GM19455 (cell line): ENCODE results near the gene RRP8.

Experiments
- ATAC-seq: cut with Tn5 transposase; IDR thresholded peaks from one replicate; pipeline ENCODE4 v1.9.1; 2021; ENCODE audit not compliant: unreplicated experiment

The RRP8 gene

GRCh38 chr11:6618117-6619003, 14.9 kb upstream of the RRP8 start:
- ATAC-seq: peak; percentile 1

DNA sequence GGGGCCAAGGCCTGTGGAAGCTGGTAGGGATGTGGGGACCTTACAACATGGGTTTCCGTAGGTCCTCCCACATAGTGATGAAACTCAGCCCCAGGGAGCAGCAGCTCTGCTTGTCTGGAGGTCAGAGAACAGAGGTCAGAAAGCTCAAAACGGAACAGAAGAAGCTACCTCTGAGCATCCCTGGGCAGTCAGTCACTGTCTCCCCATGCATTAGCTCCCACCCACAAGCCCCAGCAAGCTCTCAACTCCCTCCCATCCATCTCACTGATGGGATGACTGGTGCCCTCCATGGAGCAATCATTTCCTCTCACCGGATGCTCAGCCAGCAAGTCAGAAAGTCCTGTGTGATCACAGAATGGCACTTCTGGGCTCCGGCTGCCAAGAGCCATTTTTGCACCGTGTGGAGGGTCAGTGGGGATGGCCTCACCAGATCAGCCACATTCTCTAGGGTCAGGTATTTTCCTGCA, 13.9 kb upstream of the RRP8 start:
- no peak for ATAC-seq

GRCh38 chr11:6616596-6617250, 13.3 kb upstream of the RRP8 start:
- no peak for ATAC-seq

- ATAC-seq: no peak
Observed at GRCh38 chr11:6615882-6616585, 12.6 kb upstream of the RRP8 start.

DNA sequence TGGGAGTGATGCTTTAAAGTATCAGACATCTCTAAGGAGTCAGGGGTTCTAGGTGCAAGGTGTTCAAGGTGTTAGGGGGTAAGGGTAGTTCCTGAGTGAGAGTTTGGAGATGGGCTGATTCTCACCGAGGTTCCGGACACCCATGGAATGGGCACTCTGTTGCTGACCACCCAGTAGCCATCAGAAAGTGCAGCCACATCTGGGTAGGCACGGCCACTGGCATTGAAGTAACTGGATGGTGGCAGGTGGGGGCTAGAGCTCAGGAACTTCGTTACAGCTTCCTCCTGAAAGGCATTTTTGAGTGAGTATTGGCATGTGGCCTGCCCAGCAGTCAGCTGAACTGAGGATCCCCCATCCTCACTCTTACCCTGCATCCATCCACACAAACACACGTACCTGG, 11.6 kb upstream of the RRP8 start:
- ATAC-seq: no peak

DNA sequence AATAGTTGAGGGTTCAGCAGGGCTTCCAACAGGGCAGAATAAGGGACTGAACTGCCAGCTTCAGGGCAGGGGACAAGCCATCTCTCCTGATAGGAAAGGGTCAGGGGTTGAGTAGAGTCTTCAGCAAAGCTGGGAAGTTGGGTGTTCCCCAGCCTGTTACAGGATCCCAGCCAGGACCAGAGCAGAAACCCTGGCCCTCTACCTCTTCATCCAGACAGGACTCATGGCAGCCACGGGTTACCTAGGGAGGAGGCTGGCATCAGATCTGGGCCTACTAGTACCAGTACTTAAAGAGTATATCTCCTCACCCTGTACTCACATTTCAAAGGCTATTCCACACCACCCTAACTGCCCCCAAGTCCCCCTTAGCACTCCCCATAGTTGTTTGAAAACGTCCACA, 11.0 kb upstream of the RRP8 start:
- no peak for ATAC-seq

GRCh38 chr11:6613496-6613895, 10.1 kb upstream of the RRP8 start:
- ATAC-seq: no peak

GRCh38 chr11:6612213-6613041, 9.0 kb upstream of the RRP8 start, which contains the start of gene TAF10:
TSS of gene TAF10 (minus strand) at chr11:6612216. CDS start at chr11:6612189, 27 bp downstream.
- ATAC-seq: peak; percentile 91

- peak; percentile 12 for ATAC-seq
Observed at GRCh38 chr11:6611963-6612212, 8.5 kb upstream of the RRP8 start.

GRCh38 chr11:6611092-6611962, 7.9 kb upstream of the RRP8 start:
- peak; percentile 8 for ATAC-seq

- ATAC-seq: no peak
Observed at GRCh38 chr11:6610591-6610990, 7.2 kb upstream of the RRP8 start.

DNA sequence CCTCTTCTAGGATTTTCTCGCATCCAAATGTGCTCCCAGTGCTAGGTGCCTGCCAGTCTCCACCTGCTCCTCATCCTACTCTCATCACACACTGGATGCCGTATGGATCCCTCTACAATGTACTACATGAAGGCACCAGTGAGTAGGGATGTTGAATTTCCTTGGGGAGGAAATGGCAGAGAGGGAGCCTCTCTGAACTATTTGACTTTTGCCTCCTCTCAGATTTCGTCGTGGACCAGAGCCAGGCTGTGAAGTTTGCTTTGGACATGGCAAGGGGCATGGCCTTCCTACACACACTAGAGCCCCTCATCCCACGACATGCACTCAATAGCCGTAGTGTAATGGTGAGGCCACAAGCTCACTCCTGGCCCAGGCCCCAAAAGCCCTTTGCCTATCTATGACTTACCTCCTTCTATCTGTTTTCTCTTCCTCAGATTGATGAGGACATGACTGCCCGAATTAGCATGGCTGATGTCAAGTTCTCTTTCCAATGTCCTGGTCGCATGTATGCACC, 6.1 kb upstream of the RRP8 start:
- ATAC-seq: no peak

GRCh38 chr11:6608726-6609501, 5.5 kb upstream of the RRP8 start:
- no peak for ATAC-seq

GRCh38 chr11:6608011-6608410, 4.6 kb upstream of the RRP8 start:
- ATAC-seq: no peak

- no peak for ATAC-seq
Observed at GRCh38 chr11:6607190-6607795, 3.9 kb upstream of the RRP8 start.

GRCh38 chr11:6606471-6607189, 3.2 kb upstream of the RRP8 start:
- ATAC-seq: peak; percentile 34

- no peak for ATAC-seq
Observed at GRCh38 chr11:6604790-6605189, 1.4 kb upstream of the RRP8 start.

GRCh38 chr11:6604081-6604626, 738 bp upstream of the RRP8 start:
- peak; percentile 45 for ATAC-seq
